GM18508 (cell line): ENCODE measurements around the gene PDE4D.
"Not testable (repeated sequence)": the region's sequence is repeated elsewhere in the genome, so short reads cannot be mapped to it uniquely, and the experiment has no call there.

Source experiments
- ATAC-seq: cut with Tn5 transposase; IDR thresholded peaks from one replicate; pipeline ENCODE4 v1.9.1; 2021; ENCODE audit warnings: moderate number of reproducible peaks; ENCODE audit not compliant: insufficient read depth, unreplicated experiment

The PDE4D gene

DNA sequence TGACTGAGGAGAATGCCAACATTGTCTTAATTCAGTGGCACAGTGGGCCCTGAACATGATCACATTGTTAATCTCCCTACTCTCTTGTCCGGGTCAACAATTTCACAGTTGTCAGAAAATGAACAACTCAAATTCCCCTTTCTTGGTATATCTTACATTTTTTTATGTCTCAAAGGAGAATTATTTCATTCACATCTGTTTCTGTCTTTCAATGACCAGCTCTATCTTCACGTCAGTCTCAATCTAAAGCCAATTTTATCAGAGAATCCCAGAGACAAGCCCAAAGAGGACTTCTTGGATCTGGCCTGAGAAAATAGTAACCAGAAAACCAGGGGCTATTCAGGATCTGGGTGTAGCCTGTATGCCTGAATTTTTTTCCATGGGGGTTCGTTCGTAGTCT is 477.5 kb downstream of the PDE4D start:
- no peak for ATAC-seq

DNA sequence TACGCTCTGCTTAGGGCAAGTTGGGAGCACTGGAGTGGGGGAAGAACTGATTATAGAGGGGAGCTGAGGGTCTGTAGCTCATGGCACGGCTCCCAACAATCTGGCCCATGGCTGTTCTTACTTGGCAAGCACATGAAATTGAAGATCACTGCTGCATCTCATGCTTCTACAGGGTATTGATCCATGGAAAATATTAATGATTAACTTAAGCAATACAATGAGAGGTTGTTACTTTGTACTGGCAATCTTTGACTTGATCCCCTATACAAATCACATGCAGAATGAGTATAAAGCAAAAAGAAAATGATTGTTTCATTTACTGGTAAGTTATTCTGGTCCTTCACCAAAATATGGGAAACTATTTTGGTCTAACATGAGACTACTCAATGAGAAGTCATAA is 481.1 kb downstream of the PDE4D start:
- ATAC-seq = no peak

DNA sequence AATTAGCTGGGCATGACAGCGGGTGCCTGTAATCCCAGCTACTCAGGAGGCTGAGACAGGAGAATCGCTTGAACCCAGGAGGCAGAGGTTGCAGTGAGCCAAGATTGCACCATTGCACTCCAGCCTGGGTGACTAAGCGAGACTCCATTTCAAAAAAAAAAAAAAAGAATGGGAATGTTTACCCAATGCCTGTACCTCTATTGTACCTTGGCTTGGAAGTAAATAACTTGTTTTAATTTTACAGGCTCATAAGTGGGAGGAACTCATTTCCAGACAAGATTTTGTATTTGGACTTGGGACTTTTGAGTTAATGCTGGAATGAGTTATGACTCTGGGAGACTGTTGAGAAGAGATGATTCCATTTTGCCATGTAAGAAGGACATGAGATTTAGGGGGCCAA is 484.5 kb downstream of the PDE4D start:
- not testable (repeated sequence) for ATAC-seq

DNA sequence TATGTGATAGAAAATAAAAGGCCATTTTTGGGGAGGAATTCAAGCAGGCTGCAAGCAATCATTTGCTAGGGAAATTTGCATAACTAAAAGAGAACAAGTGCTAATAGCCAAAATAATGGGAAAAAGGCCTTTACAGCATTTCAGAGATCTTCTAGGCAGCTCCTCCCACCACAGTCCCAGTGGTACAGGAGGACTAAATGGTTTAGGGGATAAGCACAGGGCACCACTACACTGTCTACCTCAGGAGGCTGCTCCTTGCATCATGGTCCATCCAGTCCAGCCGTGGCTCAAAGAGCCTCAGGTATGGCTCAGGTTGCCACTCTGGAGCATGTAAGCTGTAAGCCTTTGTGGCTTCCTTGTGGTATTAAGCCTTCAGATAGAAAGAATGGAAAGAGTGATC is 485.6 kb downstream of the PDE4D start:
- ATAC-seq = no peak

DNA sequence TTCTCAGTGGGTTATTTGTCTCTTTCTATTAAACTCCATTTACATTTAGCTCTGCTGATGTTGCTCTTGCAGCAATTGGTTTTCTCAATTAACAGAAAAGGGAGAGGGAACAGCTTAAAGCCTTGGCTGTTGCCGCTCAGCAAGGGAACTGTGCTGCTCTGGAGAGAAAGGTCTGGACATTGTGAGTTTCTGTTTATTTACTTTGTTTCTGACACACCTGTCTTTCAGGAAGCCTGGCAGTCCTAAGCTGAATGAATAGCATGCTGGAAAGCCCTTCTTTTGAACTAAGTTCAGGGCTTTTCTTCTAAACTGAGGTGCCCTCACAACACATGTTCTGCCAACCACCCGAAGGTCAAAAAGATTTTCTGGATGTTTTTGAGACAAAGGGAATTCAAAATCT is 491.9 kb downstream of the PDE4D start:
- ATAC-seq = no peak

DNA sequence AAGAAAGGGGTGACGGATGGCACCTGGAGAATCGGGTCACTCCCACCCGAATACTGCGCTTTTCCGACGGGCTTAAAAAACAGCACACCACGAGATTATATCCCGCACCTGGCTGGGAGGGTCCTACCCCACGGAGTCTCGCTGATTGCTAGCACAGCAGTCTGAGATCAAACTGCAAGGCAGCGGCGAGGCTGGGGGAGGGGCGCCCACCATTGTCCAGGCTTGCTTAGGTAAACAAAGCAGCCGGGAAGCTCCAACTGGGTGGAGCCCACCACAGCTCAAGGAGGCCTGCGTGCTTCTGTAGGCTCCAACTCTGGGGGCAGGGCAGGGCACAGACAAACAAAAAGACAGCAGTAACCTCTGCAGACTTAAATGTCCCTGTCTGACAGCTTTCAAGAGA is 498.6 kb downstream of the PDE4D start:
- not testable (repeated sequence) for ATAC-seq

DNA sequence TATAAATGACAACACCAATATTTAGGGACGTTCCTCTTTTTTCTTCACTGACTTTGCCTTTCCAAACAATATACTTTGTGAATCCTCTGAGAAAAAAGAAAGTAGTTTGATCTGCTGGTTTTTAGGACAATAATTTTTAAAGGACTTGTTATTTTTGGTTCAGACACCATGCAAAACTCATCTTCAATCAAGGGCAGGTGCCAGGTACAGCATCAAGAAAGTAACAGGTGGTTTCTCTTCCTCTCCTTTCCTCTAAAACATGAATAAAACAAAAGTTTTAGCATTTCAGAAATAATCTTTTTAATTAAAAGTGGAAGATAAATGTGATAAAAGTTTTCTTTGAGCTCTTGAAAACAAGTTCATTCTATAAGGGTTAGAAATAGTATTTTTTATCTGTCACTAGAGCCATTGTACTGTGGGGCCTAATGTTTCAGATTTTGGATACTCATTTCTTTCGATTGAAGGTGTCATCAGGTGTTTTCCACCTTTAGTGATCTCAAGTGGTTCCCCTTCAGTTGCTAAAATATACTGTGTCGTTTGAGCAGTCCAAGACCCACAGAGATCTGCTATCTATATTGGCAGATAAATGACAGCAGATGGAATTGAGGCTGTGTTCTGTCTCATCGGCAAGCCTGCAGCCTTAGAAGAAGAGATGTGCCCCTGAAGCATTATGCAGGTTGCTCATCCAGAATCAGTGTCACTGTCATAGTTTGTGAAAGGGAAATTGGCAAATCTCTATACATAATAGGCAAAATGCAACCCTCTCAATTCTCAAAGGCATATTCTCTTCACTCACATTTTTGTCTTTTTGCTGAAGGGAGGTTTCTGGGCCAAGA is 499.7 kb downstream of the PDE4D start:
- ATAC-seq = no peak

DNA sequence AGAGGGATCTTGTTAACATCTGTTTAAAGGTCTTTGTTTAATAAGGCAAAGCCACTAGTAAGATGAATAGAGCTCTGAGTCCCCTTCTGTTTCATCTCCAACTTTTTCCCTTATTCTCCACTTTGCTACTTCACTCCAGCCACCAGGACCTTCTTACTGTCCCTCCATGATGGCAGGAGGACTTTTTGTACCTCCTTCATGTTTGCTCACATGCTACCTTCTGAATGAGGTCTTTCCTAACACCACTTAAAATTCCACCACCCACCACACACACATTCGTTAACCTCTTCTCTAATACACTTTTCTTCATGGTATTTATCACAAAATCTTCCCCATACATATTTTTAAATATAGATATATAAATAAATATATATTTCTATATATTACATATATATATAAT is 501.9 kb downstream of the PDE4D start:
- no peak for ATAC-seq

DNA sequence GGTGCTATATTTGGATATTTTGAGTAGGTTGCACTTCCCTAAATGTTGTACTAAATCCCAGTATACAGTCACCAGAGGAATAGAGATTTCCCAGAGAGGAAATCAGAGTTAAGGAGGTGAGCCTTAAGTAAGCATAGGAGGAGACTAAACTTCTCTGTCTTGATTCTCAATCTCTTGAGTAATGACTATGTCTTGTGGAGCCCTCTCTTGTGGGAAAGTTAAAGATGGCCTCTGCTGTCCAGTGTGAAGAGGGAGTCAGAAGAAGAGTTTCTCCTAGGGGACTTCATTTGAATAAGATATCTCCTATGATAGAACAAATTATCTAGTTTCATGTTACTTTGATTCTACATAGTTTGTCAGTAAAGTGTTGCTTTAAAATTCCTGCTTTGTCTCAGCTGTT is 502.5 kb downstream of the PDE4D start:
- no peak for ATAC-seq

DNA sequence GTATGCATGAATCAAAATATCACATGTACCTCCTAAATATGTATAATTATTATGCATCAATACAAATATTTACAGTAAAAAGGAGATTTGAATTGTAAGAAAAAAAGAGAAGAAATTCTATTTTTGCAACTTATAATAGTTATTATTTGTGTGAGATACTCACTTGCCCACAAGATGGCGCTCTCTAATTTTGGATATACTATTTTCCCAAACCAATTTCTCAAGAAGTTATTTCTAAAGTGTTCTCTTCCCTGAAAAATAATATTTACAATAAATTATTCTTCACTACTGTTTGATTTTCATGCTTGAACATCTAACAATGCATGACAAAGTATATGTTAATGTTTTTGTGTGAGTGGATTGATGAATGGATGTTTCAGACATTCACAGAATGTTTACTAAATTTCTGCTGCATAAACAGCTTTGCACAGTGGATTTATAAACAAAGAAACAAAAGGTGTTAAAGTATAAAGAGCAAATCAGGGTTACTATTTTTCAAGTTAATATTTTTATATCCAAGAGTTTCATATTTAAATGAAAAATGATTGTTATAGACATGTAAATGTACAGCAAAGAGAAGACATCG is 503.4 kb downstream of the PDE4D start:
- no peak for ATAC-seq

DNA sequence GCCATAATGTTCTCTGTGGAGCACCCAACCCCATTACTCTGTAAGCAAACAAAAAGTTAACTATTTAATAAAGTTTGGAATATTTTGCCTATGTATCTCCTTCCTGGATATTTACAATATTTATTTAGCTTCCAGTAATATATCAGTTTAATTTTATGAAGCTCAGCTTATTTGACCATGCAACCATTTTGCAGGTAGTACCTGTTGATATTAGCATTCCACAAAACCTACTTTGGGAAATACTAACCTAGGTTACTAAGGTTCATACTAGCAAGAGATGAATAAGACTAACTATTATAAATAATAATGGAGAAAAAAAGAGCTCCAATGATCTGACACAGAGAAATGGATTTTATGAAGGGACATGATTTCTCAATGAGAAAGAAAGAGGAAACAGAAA is 506.4 kb downstream of the PDE4D start:
- no peak for ATAC-seq

DNA sequence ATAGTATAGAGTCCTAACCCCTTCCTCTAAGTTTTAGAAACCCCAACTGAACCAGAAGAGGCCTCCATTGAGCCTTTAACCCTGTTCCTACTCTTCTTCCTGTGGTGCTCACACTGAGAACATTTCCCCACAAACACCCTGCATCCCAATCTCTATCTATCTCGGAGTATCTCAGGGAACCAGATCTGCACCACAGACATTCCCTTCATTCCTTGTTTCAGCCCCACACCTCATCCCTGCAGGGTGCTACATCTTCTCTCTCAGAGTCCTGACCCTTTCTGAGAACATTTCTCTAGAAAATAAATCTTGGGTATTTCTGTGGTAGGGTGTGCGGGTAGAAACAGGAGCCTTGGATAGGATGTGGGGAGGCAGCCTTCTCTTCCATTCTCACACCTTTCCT is 507.8 kb downstream of the PDE4D start:
- ATAC-seq = no peak

DNA sequence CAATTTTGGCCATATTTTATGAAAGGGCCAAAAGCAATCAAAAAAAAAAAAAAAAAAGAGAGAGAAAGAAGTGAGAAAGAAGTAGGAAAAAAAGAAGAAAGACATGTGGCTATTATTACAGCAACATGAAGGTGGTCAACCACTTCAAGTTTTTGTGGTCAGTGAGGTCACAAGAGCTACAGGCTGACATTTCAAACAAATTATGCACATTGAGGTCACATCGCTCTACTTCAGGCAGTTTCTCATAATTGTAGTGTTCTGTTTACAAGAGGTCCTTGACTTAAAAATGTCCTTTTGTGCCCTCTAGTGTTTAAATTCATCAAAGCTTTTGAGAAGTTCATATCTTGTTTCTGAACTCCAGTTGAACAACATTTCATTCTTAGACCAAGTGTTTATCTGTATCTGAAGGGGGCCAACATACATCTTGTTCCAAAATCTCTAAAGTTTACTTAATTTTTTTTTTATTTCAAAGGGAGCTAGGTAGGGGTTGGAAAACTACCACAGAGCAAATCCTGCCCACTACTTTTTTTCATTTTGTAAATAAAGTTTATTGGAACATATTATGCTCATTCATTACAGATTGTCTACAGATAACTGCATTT is 513.1 kb downstream of the PDE4D start:
- peak; percentile 98 for ATAC-seq

DNA sequence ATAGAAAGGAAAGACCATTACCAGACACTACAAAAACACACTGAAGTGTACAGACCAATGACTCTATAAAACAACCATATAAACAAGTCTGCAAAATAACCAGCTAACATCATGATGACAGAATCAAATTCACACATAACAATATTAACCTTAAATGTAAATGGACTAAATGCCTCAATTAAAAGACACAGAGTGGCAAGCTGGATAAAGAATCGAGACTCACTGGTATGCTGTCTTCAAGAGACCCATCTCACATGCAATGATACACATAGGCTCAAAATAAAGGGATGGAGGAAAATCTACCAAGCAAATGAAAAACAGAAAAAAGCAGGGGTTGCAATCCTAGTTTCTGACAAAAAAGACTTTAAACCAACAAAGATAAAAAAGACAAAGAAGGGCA is 519.5 kb downstream of the PDE4D start:
- ATAC-seq = not testable (repeated sequence)

DNA sequence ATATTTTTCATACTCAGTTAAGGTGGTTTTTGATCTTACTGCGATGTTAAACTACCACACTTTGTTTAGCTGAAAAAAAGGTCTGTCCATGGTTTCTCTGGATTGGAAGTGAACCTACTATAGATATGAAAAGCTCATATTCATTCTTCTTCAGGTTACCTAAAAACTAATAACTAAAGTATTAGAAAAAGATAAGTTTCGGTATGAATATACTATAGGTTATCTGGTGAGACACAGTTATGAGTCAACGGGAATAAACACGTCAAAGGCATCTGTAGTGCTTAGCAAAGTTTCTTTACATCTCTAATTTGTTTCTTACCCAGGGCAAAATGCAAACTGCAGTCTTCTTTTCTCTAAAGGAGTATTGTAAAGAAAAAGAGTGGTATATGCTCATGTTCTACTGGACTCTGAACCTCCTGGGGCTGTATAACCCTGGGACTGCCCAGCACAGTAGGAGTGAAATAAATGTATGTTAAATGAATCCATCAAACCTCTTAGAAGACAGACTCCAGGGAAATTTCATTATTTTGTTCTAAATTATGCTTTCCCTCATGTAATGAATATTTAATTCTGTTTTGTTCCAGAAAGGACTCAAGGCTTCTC is 521.9 kb downstream of the PDE4D start:
- no peak for ATAC-seq

DNA sequence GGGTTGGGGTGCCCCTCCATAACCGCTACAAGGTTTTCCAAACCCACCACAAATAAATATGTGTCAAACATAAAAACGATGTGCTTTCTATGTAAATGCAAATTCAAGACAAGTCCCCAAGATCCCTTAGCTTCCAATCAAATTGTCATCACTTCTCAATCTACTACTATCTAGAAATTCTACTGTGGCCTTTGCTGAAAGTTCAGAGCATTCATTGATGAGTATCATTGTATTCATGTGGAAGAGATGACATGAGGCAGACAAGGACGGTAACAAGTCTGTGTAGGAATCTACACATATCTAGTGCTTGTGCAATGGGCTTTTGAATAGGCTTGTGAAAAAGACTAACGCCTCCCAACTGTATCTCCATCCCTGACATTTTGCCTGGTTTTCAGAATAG is 524.6 kb downstream of the PDE4D start:
- no peak for ATAC-seq

DNA sequence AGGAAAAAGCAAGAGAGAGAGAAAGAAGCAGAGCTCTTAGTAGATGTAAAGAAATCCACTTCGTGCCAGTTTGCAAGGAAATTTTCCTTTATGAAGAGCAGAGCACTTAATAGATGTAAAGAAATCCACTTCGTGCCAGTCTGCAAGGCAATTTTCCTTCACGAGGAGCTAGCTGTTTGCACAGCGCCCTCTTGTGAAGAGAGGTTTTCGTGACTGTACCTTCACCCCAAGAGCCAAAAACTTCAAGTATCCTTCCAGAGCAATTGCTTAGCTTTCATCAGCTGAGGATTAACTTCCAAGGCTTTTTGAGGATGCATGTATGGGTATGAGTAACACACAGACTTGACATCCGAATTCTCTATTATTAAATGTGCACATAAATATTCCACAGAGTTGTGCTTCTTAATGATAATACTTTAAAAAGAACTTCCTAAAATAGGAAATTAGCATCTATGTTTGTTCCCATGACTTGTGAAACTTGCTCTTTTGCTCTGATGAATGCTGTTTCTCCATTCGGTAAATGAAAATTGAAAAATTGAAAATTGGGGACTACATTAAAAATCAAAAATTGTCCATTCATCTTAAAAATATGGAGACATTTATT is 525.6 kb downstream of the PDE4D start:
- no peak for ATAC-seq

DNA sequence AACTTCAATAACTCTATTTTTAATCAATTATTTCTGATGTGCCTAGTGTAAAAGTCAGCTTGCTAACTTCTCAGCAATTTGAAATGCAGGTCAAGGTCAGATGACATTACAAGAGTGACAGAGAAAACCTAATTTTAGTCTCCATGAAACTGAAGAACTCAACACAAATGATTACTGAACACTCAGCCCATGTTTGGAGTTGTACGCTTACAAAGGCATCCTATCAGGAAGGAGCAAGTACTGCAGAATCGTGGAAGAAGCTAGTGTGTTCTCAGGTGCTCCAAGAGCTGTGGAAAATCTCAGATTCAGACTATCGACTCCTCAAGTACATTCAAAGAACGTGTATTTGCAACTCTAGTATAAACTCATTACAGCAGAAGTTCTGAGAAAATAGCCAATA is 526.7 kb downstream of the PDE4D start:
- ATAC-seq = no peak

DNA sequence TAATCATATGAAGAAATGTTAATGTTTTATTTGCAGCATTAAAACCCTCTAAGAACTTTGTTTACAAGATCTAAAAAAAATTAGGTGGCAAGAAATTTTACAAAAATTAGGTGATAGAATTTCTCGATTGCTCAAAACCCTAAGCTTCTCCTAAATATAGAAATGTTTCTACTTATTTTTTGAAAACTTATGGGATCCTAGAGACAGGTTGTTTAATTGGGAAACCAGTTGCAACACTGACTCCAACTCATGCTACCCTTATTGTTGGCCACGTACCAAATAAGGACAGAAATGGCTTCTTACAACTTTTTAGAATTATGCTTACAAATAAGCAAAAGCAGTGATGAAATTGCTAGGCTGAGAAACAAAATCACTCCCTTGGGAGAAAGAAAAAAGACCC is 531.1 kb downstream of the PDE4D start:
- no peak for ATAC-seq

DNA sequence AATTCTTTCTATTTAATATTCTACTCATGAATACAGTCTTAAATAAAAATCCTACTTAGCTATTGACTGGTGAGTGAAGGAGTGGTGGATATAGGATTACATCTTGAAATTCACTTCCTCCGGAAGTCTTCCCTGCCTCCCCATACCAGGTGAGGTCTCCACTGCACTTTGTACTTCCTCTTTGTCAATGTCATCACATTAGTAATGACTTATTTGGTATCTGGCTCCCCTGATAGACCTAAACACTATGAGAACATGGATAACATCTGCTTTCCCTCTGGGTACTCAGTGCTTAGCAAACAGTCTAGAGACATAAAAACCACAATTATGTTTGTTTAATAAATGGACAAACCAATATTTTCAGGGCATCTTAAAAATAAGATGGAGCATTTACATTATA is 532.1 kb downstream of the PDE4D start:
- no peak for ATAC-seq

DNA sequence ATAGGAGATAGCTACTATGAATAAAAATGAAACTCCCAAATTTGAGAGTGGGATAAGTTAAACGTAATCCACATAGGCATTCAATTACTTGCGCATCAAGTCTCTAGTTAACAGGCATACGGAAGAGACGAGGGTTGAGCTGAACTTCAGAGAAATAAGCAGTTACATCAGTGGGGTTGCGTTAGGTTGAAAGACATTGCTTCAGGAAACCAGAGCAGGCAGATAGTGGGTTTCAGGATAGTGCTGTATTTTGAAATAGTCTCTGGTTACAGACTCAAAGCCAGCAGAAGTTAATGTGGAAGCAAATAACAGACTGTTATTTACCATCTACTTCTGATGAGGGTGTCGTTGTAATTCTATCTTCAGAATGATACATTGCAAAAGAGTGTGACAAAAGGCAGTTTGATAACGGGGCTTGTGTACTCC is 533.4 kb downstream of the PDE4D start:
- ATAC-seq = no peak
